Stimulated activated CD4-positive, alpha-beta T cell treated with anti-CD3 and anti-CD28 coated beads, Interleukin-2, amount 100 ng/mL, for 48 hours (primary cell): Measurements from ENCODE around the gene ZNFX1.
A peak's percentile ranks its signal among the peaks of the same experiment; 100 is the strongest.
"Not testable (repeated sequence)": the region's sequence is repeated elsewhere in the genome, so short reads cannot be mapped to it uniquely, and the experiment has no call there.

ENCODE experiments used
- DNase-seq, 2 donors: peaks; one replicate each; pipeline ENCODE4 v3.0.0-alpha.2; 2020

ZNFX1 gene

GRCh38 chr20:49247792-49248191, 30.1 kb downstream of the ZNFX1 start:
- no peak for DNase-seq

DNA sequence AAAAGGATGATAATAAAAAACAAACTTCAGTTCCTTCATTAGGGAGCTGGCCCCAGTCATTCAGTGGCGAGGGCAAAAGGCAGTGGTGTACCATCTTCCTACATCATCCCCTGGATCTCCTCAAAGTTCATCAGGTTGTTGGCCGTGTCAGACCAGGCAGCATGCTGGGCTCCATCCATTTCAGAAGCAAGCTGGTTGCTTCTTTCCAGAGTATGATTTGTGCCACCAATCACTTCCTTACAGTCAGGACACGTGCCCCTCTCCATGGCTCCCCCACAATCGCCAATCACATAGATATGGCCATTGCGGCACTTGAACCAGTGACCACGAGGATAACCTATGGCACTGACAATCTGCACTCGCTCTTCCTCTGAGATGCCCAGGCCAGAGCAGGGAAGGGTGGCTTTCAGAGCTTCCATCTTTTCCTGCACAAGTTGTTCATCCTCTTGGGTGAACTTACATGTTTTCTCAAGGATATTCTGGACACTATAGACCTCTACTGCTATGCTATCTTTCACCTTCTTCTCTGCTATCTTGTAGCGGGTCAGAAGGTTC, 30.6 kb downstream of the ZNFX1 start:
- no peak for DNase-seq

DNA sequence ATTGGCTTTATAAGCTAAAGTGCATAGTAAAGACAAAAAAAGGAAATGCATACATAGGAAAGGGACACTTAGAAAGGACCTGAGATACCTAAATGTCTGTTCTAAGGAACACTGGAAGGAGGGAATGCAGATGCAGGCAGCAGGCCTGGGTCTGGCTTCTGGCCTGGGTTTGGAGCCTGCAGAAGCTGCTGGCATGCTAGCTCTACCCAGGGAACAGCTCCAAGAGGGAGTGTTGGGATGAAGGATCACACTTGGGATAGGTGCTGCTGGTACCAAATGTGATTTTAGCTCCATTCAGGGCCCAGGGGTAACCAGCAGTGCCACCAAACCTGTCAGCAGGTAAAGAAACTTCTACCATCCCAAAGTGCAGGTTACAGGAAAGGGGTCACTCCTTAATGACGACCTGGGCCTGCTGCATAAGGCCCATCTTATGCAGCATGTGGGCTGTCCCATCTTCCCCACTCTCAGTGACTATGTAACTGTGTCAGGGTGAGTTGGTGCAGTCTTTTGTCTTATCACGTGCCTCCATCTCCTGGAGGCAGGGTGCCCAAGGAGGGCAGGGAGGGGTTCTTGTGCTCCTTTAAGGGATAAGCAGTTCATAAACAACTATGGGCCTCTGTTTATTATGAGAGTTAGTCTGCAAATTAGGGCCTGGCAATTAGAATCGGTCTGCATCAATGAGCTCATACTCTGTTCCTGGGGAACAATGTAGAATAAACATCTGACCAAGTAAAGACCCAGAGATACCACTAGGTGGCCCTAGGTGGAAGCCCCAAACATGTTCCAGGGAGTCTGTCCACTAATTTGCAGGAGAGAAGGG, 31.7 kb downstream of the ZNFX1 start:
- no peak for DNase-seq

DNA sequence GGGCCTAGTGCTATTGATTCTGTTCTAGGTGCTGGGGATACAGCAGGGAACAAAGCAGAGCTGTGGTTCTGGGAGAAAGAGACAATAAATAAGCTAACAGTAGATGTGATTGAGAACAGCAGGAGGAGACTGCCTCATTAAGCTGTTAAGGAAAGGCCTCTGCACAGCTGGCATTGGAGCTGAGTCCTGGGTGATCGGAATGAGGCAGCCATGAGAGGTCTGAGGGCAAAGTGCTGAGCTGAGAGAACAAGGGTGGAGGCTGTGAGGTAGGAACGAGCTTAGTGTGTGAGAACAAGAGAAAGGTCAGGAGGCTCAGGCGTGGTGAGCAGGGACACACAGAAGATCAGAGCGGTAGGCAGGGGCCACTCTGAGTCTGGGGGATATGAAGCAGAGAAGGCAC, 40.3 kb downstream of the ZNFX1 start:
- no peak for DNase-seq

DNA sequence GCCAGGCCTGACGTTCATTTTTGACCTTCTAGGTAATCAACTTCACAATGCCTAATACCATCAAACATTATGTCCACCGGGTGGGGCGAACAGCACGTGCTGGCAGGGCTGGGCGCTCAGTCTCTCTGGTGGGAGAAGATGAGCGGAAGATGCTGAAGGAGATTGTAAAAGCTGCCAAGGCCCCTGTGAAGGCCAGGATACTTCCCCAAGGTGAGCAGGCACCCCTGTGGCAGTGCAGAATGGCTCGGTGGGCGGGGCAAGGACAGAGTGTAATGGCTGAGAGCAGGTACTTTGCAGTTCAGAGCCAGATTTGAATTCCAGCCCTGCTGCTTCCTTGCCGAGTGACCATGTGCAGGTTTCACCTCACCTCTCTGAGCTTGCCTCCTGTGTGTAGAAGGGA, 41.6 kb downstream of the ZNFX1 start:
- no peak for DNase-seq

DNA sequence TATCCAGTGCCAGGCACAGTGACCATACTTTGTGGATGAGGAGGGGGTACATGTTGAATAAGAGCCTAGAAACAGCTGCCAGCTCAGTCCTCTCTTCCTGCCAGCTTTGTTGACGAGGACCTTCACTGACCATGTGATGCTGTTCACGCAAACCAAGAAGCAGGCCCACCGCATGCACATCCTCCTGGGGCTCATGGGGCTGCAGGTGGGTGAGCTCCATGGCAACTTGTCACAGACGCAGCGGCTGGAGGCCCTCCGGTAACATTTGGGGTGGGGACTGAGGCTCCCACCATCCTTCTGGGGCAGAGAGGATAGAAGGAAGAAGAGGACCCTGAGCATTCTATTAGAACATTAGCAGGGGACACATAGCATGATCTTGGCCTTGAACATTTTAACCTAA, 43.0 kb downstream of the ZNFX1 start:
- no peak for DNase-seq

GRCh38 chr20:49233226-49233625, 44.6 kb downstream of the ZNFX1 start:
- no peak for DNase-seq

- no peak for DNase-seq
Observed at GRCh38 chr20:49231471-49231870, 46.4 kb downstream of the ZNFX1 start.

GRCh38 chr20:49230561-49231133, 47.2 kb downstream of the ZNFX1 start:
- DNase-seq: no peak

DNA sequence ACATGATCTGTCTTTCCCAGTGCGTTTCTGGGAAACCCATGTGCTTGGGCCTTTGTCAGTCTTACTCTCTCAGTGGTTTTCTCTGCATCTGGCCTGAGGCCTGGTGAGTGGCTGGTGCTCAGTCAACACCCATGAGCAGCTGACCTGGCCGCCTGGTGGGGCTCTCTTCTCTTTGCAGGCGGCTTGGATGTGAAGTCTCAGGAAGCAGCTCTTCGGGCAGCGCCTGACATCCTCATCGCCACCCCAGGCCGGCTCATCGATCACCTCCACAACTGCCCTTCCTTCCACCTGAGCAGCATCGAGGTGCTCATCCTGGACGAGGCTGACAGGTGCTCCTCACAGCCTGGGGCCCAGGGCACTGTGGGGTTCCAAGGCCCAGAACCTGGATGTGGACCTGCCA, 47.8 kb downstream of the ZNFX1 start:
- no peak for DNase-seq

DNA sequence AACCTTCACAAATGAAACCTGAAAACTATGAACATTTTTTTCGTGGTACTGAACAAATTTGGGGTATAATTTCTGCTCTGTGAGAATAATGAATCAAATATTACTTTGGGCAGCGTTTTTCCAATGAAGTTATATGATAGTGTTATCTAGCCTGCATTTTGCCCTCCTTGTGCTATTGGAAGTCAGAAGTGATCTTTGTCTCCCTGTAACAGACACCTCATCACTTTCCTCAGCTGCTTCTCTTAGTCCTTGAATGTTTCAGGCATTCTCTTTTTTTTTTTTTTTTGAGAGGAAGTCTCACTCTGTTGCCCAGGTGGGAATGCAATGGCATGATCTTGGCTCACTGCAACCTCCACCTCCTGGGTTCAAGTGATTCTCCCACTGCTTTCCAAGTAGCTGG, 48.5 kb downstream of the ZNFX1 start:
- DNase-seq: no peak

DNA sequence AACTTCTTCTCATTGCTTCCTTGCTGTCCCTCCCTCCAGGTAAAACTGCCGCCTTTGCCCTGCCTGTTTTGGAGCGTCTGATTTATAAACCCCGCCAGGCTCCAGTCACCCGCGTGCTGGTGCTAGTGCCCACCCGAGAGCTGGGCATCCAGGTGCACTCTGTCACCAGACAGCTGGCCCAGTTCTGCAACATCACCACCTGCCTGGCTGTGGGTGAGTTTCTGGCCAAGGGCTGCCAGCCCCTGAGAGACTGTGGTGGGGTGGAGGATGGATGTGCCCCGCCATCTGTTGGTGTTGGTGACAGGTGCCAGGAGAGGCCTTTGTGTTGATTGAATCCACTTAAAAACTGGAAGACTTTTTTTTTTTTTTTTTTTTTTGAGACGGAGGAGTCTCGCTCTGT, 49.2 kb downstream of the ZNFX1 start:
- no peak for DNase-seq

- no peak for DNase-seq
Observed at GRCh38 chr20:49225896-49226295, 52.0 kb downstream of the ZNFX1 start.

DNA sequence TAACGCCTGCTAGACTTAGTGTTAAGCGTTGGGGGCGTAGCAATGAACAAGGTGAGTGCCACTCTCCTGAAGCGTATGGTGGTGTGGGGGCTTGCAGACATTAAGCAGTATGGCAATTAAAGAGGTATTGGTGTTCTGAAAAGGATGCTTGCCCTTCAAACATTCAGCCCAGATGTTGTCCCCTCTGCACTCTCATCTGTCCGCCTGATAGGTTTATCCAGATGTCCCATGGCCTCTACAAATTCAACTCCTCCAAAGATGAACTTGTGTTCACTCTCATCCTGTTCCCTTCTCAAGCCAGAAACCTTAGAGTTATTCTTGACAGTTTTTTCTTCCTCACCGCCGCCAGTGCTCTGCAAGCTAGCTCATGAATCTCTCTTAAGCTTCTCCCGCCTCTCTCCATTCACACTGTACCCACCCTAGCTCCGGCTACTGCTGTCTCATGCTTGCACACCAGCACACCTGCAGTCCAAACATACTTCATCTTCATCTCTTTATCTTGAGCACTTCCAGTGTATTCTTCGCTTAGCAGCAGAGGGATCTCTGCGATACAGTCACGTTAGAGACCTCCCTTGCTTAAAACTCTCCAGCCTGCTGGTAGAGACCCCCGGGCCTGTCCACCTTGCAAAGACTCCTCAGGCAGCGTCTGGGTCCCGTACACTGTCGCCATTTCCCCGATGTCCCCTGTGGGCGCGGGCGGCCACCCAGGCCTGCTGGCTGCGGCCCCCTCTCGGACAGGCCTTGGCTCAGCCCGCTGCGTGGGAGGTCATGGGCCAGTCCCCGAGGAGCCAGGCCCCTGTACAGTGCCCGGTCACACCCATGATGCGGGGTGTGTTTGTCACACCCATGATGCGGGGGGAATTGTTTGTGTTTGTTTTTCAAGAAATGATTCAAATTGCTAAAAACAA, 57.7 kb downstream of the ZNFX1 start:
- no peak for DNase-seq

- DNase-seq: peak; percentile 93 to 96
Observed at GRCh38 chr20:49219091-49219923, 58.5 kb downstream of the ZNFX1 start, which contains the start of gene DDX27. Gene DDX27, plus strand, starts transcription at chr20:49219416. Its CDS starts 33 bp downstream, at chr20:49219449.

GRCh38 chr20:49218739-49219090, 59.1 kb downstream of the ZNFX1 start:
- DNase-seq: not testable (repeated sequence)

GRCh38 chr20:49216991-49217578, 60.8 kb downstream of the ZNFX1 start:
- DNase-seq: peak; percentile 98 to 99

- no peak for DNase-seq
Observed at GRCh38 chr20:49215232-49215631, 62.6 kb downstream of the ZNFX1 start.

DNA sequence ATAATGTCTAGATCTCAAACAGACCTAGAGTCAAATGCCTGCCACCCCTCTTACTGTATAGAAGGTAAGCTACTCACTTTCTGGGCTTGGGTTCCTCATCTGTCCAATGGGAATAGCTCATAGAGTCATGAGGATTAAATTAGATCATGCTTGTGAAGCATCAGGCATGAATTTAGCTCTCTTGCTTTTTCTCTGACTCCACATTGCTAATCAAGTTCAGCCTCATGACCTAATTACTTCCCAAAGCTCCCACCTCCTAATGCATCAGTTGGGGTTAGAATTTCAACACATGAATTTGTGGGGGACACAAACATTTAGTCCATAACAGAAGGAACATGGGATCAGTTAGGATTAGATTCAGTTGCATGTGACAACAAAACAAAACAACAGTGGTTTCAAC, 63.3 kb downstream of the ZNFX1 start:
- DNase-seq: no peak

DNA sequence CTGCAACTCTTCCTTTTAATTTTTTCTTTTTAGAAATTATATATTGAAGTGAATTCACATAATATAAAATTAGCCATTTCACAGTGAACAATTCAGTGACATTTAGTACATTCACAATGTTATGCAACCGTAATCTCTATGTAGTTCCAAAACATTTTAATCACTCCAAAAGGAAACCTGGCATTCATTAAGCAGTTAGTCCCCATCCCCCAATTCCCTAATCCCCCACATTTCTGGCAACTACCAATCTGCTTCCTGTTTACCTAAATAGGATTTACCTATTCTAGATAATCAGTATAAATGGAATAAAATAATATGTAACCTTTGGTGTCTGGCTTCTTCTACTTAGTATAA, 67.1 kb downstream of the ZNFX1 start:
- DNase-seq: no peak

DNA sequence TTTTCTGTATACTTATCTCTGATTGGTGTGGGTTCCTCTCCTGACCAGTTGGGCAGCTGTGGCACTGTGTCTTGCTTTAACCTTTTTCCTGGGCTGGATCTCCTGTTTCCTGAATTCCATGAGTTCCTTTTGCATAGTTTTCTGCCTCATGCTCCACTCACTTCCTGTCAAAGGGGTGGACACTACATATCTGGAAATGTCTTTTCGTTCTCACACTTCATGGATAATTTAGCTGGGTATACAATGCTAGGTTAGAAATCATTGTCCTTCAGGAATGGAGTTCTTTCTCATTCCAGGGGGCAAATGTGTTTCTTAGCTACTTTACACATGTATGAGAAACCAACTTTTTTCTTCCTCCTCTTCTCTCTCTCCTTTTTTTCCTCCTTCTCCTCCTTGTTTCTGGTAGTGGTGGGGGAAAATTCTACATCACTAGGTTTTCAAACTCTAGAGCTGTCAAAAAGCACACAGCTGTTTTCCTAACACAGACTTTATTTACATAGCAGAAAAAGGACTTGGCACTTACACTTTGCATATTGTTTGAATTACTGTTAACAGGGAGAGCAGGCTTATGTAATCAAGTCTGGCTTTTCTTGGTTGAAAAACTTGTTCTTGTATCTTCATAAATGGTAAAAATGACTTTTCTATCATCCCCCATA, 67.6 kb downstream of the ZNFX1 start:
- no peak for DNase-seq

DNA sequence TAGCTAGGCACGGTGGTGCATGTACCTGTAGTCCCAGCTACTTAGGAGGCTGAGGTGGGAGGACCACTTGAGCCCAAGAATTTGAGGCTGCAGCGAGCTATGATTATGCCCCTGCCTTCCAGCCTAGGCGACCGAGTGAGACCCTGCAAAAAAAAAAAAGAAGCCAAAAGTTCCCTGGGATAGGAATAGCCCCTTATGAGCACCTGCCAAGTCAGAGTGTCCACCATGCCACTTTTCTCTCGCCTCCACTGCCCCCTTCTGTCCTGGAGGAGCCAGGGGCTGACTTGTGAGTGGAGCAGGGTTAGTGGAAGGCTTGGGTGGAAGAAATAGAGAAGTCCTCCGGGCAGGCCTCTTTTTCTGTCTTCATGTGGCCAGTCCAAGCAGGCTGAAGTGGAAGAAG, 70.8 kb downstream of the ZNFX1 start:
- DNase-seq: no peak
